ENCODE data around the gene CDK19. TPM values are rescaled to one million over a fixed set of nuclear protein-coding genes. Genes with fewer than 3 reads are reported as not detected.

CDK19 gene
- total RNA-seq, 1 donor from 2014 or later = 34.4 TPM

DNA sequence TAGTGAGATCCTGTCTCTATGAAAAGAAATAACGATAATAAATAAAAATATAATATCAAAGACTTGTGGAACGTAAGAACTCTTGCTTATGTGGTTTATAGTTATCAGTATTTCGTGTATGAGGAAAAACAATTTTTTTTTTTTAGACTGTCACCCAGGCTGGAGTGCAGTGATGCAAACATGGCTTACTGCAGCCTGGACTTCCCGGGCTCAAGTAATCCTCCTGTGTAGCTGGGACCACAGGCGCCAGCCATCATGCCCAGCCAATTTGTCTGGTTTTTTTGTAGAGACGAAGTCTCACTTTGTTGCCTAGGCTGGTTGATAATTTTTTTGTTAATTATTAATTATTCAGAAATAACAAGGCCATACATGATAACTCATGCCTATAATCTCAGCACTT lies 18.6 kb upstream of the CDK19 start:
- H4K20me1 ChIP-seq (ENCODE audit: low read depth) = no peaks in the 10 kb centered on the region
- no peaks in the 10 kb centered on the region for H3K79me2 ChIP-seq (ENCODE audit: low read depth)
- H2AFZ ChIP-seq (replicated peaks) = no peak overlapping the region
- TF ChIP-seq EZH2phosphoT487 (IDR thresholded peaks at IDR 0.05) = no peak
- TF ChIP-seq, protein P1, sequence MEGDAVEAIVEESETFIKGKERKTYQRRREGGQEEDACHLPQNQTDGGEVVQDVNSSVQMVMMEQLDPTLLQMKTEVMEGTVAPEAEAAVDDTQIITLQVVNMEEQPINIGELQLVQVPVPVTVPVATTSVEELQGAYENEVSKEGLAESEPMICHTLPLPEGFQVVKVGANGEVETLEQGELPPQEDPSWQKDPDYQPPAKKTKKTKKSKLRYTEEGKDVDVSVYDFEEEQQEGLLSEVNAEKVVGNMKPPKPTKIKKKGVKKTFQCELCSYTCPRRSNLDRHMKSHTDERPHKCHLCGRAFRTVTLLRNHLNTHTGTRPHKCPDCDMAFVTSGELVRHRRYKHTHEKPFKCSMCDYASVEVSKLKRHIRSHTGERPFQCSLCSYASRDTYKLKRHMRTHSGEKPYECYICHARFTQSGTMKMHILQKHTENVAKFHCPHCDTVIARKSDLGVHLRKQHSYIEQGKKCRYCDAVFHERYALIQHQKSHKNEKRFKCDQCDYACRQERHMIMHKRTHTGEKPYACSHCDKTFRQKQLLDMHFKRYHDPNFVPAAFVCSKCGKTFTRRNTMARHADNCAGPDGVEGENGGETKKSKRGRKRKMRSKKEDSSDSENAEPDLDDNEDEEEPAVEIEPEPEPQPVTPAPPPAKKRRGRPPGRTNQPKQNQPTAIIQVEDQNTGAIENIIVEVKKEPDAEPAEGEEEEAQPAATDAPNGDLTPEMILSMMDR (IDR thresholded peaks at IDR 0.05) = no peak
- Mint-ChIP-seq H3K27me3 (ENCODE audit: insufficient read depth, low read depth) (peaks cover 4% of the 10 kb centered on the region), H3K36me3 (no peaks in the 10 kb centered on the region), H3K4me1 (no peaks in the 10 kb centered on the region), H3K4me3 (no peak overlapping the region), H3K9me3 (no peaks in the 10 kb centered on the region), H3K27ac (no peak overlapping the region)
- no peak overlapping the region for H3K9ac ChIP-seq
- no peak overlapping the region for H3K4me3 ChIP-seq
- H3K27ac ChIP-seq = no peak overlapping the region
- H3K36me3 ChIP-seq = no peaks in the 10 kb centered on the region
- H3K9me3 ChIP-seq (ENCODE audit: low read depth) = no peaks in the 10 kb centered on the region
- DNase-seq (ENCODE audit: low spot score) = no peak
- no peak overlapping the region for H3K4me2 ChIP-seq
- H3F3A ChIP-seq (ENCODE audit: low read depth) = no peaks in the 10 kb centered on the region
- no peaks in the 10 kb centered on the region for H3K27me3 ChIP-seq
- H3K4me1 ChIP-seq = no peaks in the 10 kb centered on the region

DNA sequence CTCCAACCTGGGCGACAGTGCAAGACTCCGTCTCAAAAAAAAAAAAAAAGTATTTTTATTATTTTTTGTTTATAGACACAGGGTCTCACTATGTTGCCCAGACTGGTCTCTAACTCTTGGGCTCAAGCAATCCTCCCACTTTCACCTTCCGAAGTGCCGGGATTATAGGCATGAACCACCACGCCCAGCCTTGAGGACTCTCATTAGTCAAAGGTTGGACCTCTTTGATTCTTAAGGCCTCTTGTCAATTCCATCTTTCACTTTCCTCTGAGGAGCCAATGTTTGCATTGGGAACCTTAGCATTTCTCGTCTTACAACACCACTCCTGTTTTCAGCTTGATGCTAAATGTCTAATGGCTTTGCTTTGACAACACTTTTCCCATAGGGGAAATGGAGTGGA lies 16.1 kb upstream of the CDK19 start:
- Histone ChIP-seq H3K9me3 (ENCODE audit: low read depth) (no peaks in the 10 kb centered on the region), H3K4me3 (no peak overlapping the region), H3F3A (ENCODE audit: low read depth) (no peaks in the 10 kb centered on the region), H3K4me1 (no peaks in the 10 kb centered on the region), H4K20me1 (ENCODE audit: low read depth) (no peaks in the 10 kb centered on the region), H2AFZ (replicated peaks) (no peak overlapping the region), H3K27me3 (no peaks in the 10 kb centered on the region), H3K79me2 (ENCODE audit: low read depth) (no peaks in the 10 kb centered on the region), H3K9ac (no peak overlapping the region), H3K27ac (no peak overlapping the region), H3K4me2 (no peak overlapping the region), H3K36me3 (no peaks in the 10 kb centered on the region)
- Mint-ChIP-seq H3K27ac (no peak overlapping the region), H3K36me3 (no peaks in the 10 kb centered on the region), H3K4me3 (no peak overlapping the region), H3K27me3 (ENCODE audit: insufficient read depth, low read depth) (peaks cover 4% of the 10 kb centered on the region), H3K4me1 (no peaks in the 10 kb centered on the region), H3K9me3 (no peaks in the 10 kb centered on the region)
- TF ChIP-seq EZH2phosphoT487 (IDR thresholded peaks at IDR 0.05) (no peak), EZH2 (IDR thresholded peaks at IDR 0.05) (no peak)
- TF ChIP-seq, protein P1 (IDR thresholded peaks at IDR 0.05) = no peak
- DNase-seq (ENCODE audit: low spot score) = no peak

DNA sequence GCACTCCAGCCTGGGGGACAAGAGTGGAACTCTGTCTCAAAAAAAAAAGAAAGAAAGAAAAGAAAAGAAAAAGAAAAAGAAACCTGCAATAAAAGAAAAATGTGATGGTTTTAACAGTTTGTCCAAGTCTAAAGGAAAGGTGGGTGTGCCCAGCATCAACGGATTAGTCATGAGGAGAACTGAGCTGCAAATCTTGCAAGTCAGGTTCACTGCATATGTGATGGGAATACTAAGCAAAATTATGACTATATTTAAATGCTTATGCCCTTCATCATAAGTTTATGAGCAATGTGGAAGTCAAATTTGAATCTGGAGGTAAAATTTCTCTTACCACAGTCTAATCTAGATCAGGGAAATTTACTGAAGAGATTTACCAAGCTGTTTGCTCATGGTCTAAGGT lies 13.1 kb upstream of the CDK19 start:
- Histone ChIP-seq H3K36me3 (no peaks in the 10 kb centered on the region), H3K9me3 (ENCODE audit: low read depth) (no peaks in the 10 kb centered on the region), H3K4me3 (no peak overlapping the region), H2AFZ (replicated peaks) (no peak overlapping the region), H3K4me2 (no peak overlapping the region), H3K4me1 (no peaks in the 10 kb centered on the region), H3K27ac (no peak overlapping the region), H4K20me1 (ENCODE audit: low read depth) (no peaks in the 10 kb centered on the region), H3K27me3 (no peaks in the 10 kb centered on the region), H3K9ac (no peak overlapping the region), H3F3A (ENCODE audit: low read depth) (no peaks in the 10 kb centered on the region), H3K79me2 (ENCODE audit: low read depth) (no peaks in the 10 kb centered on the region)
- no peak for TF ChIP-seq EZH2 (IDR thresholded peaks at IDR 0.05)
- no peak for DNase-seq (ENCODE audit: low spot score)
- no peak overlapping the region for H3K27ac Mint-ChIP-seq
- H3K4me3 Mint-ChIP-seq = no peak overlapping the region
- H3K9me3 Mint-ChIP-seq = no peaks in the 10 kb centered on the region
- peaks cover 4% of the 10 kb centered on the region for H3K27me3 Mint-ChIP-seq (ENCODE audit: insufficient read depth, low read depth)
- H3K4me1 Mint-ChIP-seq = no peaks in the 10 kb centered on the region
- H3K36me3 Mint-ChIP-seq = no peaks in the 10 kb centered on the region

DNA sequence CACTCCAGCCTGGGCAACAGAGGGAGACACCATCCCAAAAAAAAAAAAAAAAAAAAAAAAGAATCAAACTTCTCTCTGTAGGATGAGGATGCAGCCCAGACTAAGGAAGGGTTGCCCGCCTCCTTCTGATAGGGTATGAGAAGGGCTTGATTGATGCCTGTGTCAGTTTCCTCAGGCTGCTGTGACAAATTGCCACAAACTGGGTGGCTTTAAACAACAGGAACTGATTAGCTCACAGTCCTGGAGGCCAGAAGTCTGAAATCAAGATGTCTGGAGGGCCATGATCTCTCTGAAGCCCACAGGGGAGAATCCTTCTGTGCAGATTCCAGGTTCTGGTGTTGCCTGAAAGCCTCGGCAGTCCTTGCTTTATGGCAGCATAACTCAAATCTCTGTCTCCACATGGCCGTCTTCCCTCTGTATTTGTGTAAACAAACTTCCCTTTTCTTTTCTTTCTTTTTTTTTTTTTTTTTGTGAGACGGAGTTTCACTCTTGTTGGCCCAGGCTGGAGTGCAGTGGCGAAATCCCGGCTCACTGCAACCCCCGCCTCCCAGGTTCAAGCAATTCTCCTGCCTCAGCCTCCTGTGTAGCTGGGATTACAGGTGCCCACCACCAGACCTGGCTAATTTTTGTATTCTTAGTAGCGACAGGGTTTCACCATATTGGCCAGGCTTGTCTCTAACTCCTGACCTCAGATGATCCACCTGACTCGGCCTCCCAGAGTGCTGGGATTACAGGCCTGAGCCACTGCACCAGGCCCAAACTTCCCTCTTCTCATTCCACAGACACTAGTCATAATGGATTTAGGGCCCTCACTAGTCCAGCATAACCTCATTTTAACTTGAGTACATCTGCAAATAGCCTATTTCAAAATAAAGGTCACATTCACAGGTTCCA lies 11.2 kb upstream of the CDK19 start:
- Histone ChIP-seq H4K20me1 (ENCODE audit: low read depth) (no peaks in the 10 kb centered on the region), H3K27me3 (no peaks in the 10 kb centered on the region), H3K9ac (no peak overlapping the region), H3K4me1 (no peaks in the 10 kb centered on the region), H3K79me2 (ENCODE audit: low read depth) (no peaks in the 10 kb centered on the region), H2AFZ (replicated peaks) (no peak overlapping the region), H3F3A (ENCODE audit: low read depth) (no peaks in the 10 kb centered on the region), H3K27ac (no peak overlapping the region), H3K36me3 (no peaks in the 10 kb centered on the region), H3K9me3 (ENCODE audit: low read depth) (no peaks in the 10 kb centered on the region), H3K4me2 (no peak overlapping the region), H3K4me3 (no peak overlapping the region)
- H3K27ac Mint-ChIP-seq = peak overlapping the region; percentile 25
- no peaks in the 10 kb centered on the region for H3K9me3 Mint-ChIP-seq
- no peaks in the 10 kb centered on the region for H3K27me3 Mint-ChIP-seq (ENCODE audit: insufficient read depth, low read depth)
- no peaks in the 10 kb centered on the region for H3K4me1 Mint-ChIP-seq
- TF ChIP-seq EZH2phosphoT487 (IDR thresholded peaks at IDR 0.05) (no peak), EZH2 (IDR thresholded peaks at IDR 0.05) (no peak)
- TF ChIP-seq, protein P1 (IDR thresholded peaks at IDR 0.05) = no peak
- H3K4me3 Mint-ChIP-seq = no peak overlapping the region
- DNase-seq (ENCODE audit: low spot score) = no peak
- H3K36me3 Mint-ChIP-seq = no peaks in the 10 kb centered on the region
